ENCODE measurements around the gene CRYAA.

GRCh38 chr21:43211760-43212115 lies 42.9 kb downstream of the CRYAA start:
- TF ChIP-seq POLR2A (IDR thresholded peaks at IDR 0.05) (no peak), CTCF (IDR thresholded peaks at IDR 0.05) (no peak), EP300 (IDR thresholded peaks at IDR 0.05) (no peak), POLR2AphosphoS5 (IDR thresholded peaks at IDR 0.05) (no peak)

Data from sigmoid colon (tissue), 4 donors.